HG03097 (cell line): Measurements from ENCODE around the gene ZNF160.

Source experiments
- ATAC-seq: cut with Tn5 transposase; IDR thresholded peaks from one replicate; pipeline ENCODE4 v1.9.1; 2021; ENCODE audit not compliant: unreplicated experiment, low FRiP score

ZNF160 gene

GRCh38 chr19:53094754-53095575 lies 8.3 kb downstream of the ZNF160 start:
- ATAC-seq = no peak

GRCh38 chr19:53092723-53093122 lies 10.5 kb downstream of the ZNF160 start:
- ATAC-seq = no peak

GRCh38 chr19:53091413-53092254 lies 11.6 kb downstream of the ZNF160 start:
- no peak for ATAC-seq

- no peak for ATAC-seq
Observed at GRCh38 chr19:53088091-53088490, 15.1 kb downstream of the ZNF160 start.

- ATAC-seq = no peak
Observed at GRCh38 chr19:53086949-53087348, 16.3 kb downstream of the ZNF160 start.

GRCh38 chr19:53085496-53085895 lies 17.7 kb downstream of the ZNF160 start:
- no peak for ATAC-seq

- no peak for ATAC-seq
Observed at GRCh38 chr19:53082929-53083328, 20.3 kb downstream of the ZNF160 start.

- ATAC-seq = no peak
Observed at GRCh38 chr19:53079313-53079924, 23.8 kb downstream of the ZNF160 start.

- no peak for ATAC-seq
Observed at GRCh38 chr19:53078668-53079067, 24.6 kb downstream of the ZNF160 start.

- ATAC-seq = no peak
Observed at GRCh38 chr19:53076984-53077383, 26.2 kb downstream of the ZNF160 start.

GRCh38 chr19:53068834-53069233 lies 34.4 kb downstream of the ZNF160 start:
- ATAC-seq = no peak

GRCh38 chr19:53068199-53068598 lies 35.0 kb downstream of the ZNF160 start:
- no peak for ATAC-seq

- no peak for ATAC-seq
Observed at GRCh38 chr19:53057904-53058580, 45.2 kb downstream of the ZNF160 start.

GRCh38 chr19:53055117-53055516 lies 48.1 kb downstream of the ZNF160 start:
- ATAC-seq = no peak

GRCh38 chr19:53047379-53047778 lies 55.8 kb downstream of the ZNF160 start:
- ATAC-seq = no peak

GRCh38 chr19:53045536-53045935 lies 57.7 kb downstream of the ZNF160 start:
- ATAC-seq = no peak

- ATAC-seq = no peak
Observed at GRCh38 chr19:53041366-53041765, 61.9 kb downstream of the ZNF160 start.

- no peak for ATAC-seq
Observed at GRCh38 chr19:53037101-53038097, 65.8 kb downstream of the ZNF160 start.

- ATAC-seq = no peak
Observed at GRCh38 chr19:53034948-53035675, 68.1 kb downstream of the ZNF160 start.
